ENCODE results near the gene FBXO46.

GRCh38 chr19:45762870-45763631 is 32.4 kb upstream of the FBXO46 start:
- TF ChIP-seq CTCF (IDR thresholded peaks at IDR 0.05) (no peak), EZH2 (IDR thresholded peaks at IDR 0.05; ENCODE audit: borderline replicate concordance, insufficient read depth, low read depth, low read length, poor library complexity, severe bottlenecking) (no peak)
